ENCODE measurements around the gene HECA.
A peak's percentile ranks its signal among the peaks of the same experiment; 100 is the strongest.
"Not testable (repeated sequence)": the region's sequence is repeated elsewhere in the genome, so short reads cannot be mapped to it uniquely, and the experiment has no call there.

Gene HECA

DNA sequence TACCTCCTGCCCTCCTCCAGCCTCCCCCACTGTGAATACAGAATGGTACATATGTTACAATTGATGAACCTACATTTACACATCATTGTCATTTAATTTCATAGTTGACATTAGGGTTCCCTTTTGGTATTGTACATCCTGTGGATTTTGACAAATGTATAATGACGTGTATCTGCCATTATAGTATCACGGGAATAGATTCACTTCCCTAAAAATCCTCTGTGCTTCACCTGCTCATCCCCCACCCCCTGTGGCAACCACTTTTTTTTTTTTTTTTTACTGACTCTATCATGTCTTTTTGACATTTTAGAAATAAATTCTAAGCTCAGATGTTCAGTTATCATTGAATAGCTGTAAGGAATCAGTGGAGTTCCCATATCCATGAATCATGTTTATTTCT, 30.4 kb downstream of the HECA start:
- no peak for DNase-seq

- DNase-seq, result no peak
These were observed 31.5 kb downstream of the HECA start for GRCh38 chr6:139166238-139166955.

GRCh38 chr6:139166956-139167313, 32.1 kb downstream of the HECA start:
- DNase-seq, result no peak

DNA sequence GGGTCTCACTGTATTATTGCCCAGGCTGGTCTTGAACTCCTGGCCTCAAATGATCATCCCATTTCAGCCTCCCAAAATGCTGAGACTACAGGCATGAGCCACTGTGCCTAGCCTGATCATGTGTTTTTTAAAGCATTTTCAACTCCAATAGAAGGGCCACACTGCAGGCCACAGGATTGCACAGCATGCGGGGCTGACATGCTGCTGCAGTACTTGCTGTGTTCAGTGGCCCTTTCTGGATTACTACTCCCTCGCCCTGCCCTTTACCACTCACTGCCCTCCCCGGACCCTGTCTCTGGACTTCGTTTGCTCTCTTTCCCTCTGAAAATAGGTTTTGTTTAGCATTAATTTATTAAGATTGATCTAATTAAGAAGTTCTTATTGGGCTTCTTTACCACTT, 37.3 kb downstream of the HECA start:
- no peak for DNase-seq

GRCh38 chr6:139172567-139172966, 37.7 kb downstream of the HECA start:
- DNase-seq, result no peak

GRCh38 chr6:139173172-139173571, 38.3 kb downstream of the HECA start:
- no peak for DNase-seq

GRCh38 chr6:139173822-139174221, 38.9 kb downstream of the HECA start:
- no peak for DNase-seq

DNA sequence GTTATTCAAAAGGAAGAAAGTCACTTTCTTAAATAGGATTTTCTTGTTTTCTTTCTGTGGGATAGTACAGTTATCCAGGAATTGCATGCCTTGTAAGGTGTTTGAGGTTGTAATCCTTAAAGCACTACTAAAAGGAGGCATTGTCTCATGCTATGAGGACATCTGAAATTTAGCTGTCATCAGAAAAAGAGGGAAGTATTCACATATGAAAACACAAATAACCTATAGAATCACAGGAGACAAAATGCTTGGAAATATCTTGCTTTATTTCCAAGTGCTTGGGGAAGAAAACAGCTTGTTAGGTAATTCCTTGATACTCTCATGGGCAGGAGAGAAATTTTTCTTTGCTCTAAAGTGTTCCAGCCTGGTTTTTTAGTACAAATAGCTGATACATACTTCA, 40.1 kb downstream of the HECA start:
- no peak for DNase-seq

- DNase-seq, result no peak
These were observed 40.6 kb downstream of the HECA start for GRCh38 chr6:139175389-139175948.

DNA sequence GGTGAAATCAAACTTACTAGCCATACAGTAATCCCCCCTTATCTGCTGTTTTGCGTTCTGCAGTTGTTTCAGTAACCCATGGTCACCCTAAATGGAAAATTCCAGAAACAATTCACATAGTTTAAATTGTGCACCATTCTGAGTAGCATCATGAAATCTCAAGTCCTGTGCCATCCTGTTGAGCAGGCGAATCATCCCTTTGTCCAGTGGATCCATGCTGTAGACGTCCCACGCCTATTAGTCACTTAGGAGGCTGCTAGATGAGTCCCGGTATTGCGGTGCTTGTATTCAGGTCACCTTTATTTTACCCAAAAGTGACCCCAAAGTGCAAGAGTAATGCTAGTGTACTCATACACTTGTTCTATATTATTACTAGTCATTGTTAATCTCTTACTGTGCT, 46.4 kb downstream of the HECA start:
- no peak for DNase-seq

DNA sequence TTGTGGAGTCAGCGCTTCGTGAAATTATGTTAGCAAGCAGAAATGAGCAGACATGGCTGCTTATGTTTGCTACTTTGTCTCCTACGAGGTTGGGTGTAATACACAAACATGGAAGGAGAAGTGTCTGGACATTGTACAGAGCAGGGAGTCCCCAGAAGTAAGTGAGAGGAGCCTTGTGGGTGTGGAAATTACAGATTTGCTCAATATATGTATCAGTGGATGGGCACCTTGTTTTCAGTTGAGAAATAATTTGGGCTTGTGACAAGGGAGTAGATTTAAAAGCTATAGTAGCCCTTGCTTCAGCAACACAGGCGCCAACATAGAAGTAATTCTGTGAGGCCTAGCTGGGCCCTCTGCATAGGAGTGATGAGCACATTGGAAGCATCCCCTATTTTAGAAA, 49.2 kb downstream of the HECA start:
- DNase-seq, result no peak

DNA sequence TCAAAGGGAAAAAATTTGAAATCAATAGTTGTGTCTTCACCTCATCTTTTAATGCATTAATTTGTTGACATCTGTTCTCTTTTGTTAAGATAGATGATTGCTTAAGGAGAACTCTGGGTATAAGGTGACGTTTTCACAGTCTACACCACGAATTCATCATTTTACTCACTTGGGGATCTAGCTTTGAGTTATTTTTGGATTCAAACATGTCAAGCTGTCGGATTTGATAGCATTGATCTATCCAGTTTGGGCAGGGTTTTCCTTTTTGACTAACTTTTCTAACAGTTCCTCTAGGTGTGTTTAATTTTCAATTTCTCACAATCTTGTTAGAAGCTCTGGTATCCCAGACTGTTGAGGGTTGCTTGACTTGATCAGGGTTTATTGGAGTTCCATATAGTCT, 49.6 kb downstream of the HECA start:
- no peak for DNase-seq

- no peak for DNase-seq
These were observed 51.4 kb downstream of the HECA start for GRCh38 chr6:139186242-139186641.

DNA sequence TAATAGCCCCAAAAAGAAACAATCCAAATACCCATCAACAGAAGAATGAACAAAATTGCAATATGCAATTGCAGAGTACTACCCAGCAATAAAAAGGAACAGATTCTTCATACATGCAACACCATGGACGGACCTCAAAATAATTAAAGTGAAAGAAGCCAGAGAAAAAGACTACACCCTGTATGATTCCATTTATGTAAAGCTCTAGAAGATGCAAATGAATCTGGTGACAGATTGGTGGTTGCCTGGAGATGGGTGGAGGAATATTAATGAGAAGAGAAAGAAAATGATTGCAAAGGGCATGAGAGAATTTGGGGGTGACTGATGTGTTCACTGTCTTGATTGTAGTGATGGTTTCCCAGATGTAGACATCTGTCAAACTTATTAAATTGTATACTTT, 51.8 kb downstream of the HECA start:
- DNase-seq, result no peak

- DNase-seq, result no peak
These were observed 52.6 kb downstream of the HECA start for GRCh38 chr6:139187489-139187888.

DNA sequence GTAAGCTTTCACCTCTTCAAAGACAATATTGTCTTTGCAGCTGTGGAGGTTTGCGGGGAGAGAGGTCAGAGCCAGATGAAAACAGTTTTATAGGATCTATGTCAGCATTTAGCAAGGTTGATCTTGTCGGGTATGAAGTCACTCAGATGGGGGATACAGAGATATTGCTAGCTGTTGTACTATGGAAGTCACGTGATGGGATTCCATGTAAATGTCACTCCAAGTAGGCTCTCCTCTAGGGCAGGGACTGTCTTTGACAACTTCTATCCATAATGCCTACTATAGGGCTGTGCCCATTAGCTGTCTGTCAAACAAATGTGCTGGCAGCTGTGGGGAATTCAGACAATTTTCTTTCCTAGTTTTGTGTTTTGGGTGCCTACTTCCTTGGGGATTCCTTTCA, 54.8 kb downstream of the HECA start:
- no peak for DNase-seq

GRCh38 chr6:139194740-139195139, 59.9 kb downstream of the HECA start:
- no peak for DNase-seq

DNA sequence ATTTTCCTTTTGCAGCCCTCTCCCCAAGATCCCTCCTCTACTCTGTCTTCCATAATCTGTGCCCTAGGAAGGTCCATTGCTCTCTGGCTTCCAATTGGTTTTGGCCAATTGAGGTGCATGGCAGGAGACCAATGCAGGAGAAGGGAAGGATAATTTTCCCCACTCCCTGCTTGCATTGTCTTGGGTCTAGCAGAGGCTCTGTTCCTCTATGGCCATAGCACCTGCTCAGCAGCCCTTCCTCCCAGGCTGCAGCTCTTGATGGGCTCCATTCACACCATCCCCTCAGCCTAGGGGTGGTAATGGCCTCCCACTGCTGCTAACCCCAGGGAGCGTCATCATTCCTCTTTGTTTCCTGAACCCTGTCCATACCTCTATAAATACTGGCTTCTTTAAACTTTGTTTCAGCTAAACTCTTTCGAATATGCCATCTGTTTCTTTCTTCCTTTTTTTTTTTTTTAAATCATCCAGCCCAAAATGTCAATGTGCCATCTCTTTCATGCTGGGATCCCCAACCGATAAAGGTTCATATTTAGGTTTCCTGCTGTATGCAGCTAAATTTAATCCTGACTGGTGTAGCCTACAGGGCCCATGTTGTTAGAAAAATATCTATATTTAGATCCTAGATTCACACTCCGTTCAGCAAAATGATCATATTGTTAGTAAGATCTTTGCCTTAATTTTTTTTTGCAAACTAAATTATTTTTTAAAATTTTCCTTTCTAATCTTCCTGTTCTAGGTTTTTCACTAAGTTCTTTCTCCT, 63.8 kb downstream of the HECA start:
- no peak for DNase-seq

DNA sequence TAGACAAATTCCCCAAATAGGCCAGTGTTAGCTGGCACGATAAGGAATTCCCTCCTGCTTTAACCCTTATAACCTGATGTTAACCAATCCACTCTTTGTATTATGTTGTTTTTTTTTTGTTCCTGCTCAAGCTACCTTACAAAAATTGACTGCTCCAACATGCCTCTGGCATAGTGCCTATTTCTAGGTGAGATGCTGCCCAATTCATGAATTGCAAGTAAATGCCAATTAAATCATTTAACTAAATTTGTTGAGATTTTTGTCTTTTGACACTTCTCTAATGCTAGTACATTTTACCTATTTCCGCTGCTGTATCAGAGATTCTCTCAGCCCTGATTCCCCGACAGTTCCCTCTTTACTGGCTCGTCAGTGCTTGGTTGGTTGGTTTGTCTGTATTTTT, 66.5 kb downstream of the HECA start:
- no peak for DNase-seq

GRCh38 chr6:139204978-139205377, 70.1 kb downstream of the HECA start:
- DNase-seq, result no peak

DNA sequence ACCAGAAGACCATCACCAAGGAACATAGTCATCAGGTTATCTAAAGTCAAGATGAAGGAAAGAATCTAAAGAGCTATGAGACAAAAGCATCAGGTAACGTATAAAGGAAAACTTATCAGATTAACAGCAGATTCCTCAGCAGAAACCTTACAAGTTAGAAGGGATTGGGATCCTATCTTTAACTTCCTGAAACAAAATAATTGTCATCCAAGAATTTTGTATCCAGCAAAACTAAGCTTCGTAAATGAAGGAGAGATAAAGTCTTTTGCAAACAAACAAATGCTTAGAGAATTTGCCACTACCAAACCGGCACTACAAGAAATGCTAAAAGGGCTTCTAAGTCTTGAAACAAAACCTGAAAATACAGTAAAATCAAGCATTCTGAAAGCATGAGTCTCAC, 71.0 kb downstream of the HECA start:
- no peak for DNase-seq

DNA sequence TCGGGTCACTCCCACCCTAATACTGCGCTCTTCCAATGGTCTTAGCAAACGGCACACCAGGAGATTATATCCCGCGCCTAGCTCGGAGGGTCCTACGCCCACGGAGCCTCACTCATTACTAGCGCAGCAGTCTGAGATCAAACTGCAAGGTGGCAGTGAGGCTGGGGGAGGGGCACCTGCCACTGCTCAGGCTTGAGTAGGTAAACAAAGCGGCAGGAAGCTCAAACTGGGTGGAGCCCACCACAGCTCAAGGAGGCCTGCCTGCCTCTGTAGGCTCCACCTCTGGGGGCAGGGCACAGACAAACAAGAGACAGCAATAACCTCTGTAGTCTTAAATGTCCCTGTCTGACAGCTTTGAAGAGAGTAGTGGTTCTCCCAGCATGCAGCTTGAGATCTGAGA, 75.9 kb downstream of the HECA start:
- not testable (repeated sequence) for DNase-seq

- DNase-seq, result not testable (repeated sequence)
These were observed 77.6 kb downstream of the HECA start for GRCh38 chr6:139212460-139212859.

DNA sequence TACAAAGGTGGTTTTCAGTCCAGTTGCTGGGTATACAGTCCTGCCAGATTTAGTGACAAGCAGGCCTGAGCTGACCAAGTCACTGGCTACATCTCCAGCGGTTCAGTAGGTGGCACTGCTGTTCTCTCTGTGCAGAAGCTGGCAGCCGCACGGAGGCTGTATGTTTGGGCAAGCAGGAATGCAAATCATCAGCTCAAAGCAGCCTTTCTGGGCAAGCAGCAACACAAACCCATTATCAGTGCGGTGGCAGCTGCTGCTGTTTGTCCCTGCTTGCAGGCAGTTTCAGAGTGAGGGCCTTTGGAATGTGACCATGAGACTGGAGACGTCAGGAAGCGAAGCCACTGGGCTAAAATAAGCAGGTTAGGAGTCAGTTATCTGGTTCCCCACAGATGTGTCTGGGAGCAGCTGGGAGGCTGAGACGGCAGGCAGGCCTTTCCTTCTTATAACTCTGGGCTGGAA, 84.4 kb downstream of the HECA start:
- peak; percentile 99 for DNase-seq
